Forelimb muscle (tissue), 1 donor: ENCODE data around the gene EIF3B. TPM values are rescaled to one million over a fixed set of nuclear protein-coding genes. Genes with fewer than 3 reads are reported as not detected.
"Not testable (repeated sequence)": the region's sequence is repeated elsewhere in the genome, so short reads cannot be mapped to it uniquely, and the experiment has no call there.

Experiments used
- DNase-seq: peaks from one replicate; pipeline ENCODE4 v3.0.0-alpha.2; 2013; ENCODE audit warnings: low read depth
- polyA plus RNA-seq: library from polyadenylated mRNA; unstranded; fragments of 120-200 nt; gene quantifications from one replicate; pipeline ENCODE4 v1.2.1, GENCODE V29; 2013; ENCODE audit not compliant: insufficient read length

The EIF3B gene
- polyA plus RNA-seq, 1 donor = 90.2 TPM

DNA sequence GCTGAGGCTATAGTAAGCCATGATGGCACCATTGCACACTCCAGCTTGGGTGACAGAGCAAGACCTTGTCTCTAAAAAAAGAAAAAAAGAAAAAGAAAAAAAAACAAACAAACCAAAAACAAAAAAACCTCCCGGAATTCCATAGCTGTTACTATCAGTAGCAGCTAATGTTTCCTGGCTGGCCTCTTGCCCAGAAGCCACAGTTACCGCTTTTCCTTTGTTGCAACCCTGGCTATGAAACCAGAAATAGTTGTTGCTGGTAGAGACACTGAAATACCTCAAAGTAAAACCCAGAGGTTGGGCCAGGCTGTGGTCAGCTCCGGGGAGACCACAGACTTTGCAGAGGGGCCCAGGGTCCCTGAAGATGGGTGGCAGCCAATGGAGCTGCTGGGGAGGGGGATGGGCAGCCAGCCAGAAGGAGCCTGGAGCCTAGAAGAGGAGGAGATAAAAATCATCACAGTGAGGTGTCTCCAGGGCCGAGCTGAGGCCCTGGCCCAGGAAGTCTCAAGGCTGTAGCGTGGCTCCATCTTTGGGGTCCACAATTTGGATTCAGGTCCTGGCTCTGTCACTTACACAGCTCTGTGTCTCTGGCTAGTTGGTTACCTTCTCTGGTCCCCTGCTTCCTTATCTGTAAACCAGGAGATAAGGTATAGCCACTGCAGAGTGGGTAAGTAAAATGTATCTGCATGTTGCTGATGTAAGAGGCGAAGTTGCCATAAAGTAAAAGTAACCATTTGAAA lies 45.4 kb downstream of the EIF3B start:
- peak; percentile 44 for DNase-seq

DNA sequence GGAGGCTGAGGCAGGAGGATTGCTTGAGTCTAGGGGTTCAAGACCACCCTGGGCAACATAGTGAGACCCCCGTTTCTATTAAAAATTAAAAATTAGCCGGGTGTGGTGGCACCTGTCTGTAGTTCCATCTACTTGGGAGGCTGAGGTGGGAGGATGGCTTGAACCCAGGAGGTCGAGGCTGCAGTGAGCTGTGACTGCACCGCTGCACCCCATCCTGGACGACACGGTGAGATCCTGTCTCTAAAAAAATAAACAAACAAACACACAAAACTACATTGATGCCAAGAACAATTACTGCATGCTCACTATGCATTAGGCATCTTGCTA lies 48.0 kb downstream of the EIF3B start:
- no peak for DNase-seq

DNA sequence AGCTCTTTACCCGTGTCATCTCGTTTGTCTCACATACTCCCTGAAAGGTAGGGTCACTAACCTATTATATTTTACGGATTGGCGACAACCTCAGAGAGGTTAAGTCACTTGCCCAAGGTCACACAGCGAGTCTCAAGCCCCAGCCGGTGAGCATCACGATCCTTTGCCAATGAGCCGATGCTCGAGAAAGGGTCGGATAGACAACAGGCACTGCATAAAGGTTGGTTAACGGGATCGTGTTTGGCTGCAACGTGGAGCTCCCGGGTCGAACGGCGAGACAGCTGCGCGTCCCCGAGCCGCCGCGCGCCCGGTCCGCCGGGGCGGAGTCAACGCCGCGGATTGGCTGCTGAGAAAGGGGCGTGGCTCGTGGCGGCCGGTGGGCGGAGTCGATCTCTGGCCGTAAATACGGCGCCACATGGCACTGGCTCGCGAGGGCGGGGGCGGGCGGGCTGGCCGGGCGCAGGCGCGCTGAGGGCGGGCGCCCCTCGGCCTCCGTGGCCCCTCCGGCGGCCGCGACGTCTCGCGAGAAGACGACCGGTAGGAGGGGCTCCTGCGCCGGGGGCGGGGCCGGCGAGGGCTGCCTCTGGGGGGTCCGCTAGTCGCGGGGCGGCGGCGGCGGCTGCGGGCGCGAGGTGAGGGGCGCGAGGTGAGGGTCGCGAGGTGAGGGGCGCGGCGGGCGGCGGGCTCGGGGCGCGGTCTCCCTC lies 48.5 kb downstream of the EIF3B start, which contains the start of gene CHST12:
TSS of gene CHST12 (plus strand) at position 598 of the 704 bp plus-strand sequence. CDS start 29,029 bp downstream, outside the sequence.
- DNase-seq = peak; percentile 73

DNA sequence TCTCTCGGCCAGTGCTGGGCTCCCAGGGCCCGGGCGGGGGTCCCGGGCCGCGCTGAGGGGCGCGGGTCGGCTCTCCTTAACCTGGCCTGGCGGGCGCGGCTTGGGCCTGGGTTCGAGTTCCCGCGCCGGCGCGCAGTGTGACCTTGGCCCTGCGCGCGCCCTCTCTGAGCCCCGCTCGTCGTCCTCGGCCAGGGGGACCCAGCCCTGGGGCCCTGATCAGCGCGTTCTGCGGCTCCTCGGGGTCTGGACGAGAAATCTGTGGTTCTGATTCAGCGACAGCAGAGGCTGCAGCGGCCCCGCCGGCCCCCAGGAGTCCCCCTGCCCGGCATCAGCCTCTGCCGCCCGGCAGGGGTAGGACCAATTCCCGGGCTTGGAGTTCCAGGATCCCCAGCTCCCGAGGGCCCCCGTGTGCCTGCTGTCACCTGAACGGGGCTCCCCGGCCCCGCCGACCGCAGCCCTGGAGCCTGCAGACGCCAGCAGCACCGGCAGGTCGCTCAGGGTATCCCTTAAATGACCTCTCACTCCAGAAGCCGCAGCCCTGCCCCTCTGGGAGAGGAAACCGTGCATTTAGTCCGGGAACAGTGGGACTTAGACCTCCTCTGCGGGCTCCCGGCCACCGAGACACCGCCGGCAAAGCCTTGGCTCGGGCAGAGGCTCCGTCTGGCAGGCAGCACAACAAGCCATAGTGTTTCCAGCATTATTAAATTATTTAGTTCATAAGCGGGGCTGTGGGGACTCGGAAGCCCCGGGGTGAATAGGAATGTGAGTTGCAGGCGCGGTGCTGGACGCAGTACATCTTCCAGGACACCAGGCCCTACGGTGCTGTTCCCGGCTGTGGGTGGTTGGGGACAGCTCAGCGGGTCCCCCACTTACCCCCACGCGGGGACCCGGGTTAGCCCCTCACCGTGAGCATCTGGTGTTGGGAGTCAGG lies 49.4 kb downstream of the EIF3B start:
- DNase-seq = no peak

DNA sequence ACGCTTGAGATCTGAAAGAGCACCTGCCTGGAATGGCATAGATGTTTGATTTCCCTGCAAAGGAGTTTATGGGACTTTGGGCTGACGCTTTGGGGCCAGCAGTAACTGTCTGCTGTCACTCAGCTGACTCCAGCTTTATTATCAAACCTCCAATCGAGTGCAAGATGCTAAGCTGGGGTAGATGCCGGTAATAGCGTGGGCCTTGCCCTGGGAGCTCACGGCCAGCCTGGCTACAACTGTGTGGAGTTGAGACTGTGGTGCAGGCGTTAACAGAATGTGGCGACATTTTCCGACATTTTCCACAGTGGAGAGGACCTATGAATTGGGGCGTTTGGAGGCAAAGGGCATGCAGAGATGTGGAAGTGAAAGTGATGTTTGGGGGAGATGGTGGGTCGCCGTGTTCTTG lies 50.1 kb downstream of the EIF3B start:
- DNase-seq = no peak

DNA sequence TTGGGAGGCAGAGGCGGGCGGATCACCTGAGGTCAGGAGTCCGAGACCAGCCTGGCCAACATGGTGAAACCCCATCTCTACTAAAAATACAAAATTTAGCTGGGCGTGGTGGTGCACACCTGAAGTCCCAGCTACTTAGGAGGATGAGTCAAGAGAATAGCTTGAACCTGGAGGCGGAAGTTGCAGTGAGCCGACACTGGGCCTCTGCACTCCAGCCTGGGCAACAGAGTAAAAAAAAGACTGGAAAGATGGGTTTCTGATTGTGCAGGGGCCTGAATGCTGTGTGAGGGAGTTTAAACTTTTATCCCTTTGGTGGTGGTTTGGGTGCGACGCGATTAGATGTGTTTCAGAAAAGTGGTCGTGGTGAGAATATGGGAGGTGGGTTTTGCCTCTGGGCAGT lies 50.6 kb downstream of the EIF3B start:
- DNase-seq = no peak

DNA sequence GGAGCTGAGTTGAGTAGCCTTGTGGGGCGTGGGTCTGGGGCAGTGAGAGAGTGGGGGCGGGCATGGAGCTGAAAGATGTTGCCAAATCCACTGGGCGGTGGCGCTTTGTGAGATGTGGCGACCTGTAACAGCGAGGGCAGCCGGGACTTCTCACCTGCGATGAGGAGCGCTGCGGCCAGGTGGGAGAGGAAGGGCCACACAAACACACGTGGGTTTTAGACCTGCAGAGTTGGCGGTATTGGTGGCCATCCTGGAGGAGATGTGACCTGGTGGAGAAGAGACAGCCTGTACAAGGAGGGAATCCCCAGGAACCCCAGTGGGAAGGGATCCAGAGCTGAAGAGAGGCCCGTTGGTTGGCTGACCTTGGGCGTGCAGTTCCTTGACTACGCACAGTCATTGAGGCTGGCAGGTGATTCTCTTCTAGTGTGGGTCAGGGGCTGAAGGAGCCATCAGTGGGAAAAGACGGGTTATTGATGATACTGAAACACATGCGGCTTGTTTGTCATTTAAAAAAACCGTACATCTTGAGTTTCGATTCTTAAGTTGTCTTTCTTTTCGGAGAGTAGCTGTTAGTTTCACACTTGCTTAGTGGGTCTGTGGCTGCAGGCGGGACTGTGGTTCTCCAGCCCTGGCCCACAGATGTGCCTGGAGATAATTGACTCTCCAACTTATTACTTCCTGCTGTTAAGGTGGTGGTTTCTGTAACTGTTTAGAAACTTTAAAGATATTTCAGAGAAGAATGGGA lies 51.1 kb downstream of the EIF3B start:
- no peak for DNase-seq

DNA sequence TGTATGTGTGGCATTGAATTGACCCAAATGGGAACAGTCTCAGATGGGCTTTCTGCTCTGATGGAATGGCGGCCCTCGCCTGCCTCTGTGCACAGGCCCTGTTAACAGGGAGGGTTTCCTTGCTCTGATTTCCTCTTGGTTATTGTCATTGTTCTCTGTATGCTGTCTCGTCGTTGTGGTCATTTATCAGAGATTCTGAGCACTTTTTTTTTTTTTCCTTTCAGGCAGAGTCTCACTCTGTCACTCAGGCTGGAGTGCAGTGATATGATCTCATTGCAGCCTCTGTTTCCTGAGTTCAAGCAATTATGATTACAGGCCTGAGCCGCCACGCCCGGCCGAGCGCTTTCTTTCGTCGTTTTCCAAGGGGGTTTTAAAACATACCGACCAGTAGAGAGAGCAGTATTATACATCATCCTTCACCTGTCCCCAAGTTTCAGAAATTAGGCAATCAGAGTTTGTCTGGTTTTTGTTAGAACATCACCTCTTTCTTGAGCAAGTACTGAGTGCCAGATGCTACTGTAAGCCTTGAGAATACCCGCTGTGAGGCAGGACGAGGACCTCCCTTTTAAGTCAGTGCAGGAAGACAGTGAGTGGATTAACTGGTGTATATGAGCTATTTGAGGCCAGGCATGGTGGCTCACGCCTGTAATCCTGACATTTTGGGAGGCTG lies 55.3 kb downstream of the EIF3B start:
- DNase-seq = no peak

DNA sequence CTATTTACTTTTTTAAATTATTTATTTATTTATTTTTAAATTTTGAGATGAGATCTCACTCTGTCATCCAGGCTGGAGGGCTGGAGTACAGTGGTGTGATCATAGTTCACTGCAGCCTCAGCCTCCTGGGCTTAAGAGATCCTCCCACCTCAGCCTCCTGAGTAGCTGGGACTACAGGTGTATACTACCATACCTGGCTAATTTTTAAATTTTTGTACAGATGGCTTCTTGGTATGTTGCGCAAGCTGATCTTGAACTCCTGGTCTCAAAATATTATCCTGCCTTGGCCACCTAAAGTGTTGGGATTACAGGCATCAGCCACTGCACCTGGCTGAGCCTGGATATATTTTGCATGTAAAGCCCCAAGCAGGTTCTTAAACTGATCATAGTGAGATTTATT lies 56.4 kb downstream of the EIF3B start:
- no peak for DNase-seq

DNA sequence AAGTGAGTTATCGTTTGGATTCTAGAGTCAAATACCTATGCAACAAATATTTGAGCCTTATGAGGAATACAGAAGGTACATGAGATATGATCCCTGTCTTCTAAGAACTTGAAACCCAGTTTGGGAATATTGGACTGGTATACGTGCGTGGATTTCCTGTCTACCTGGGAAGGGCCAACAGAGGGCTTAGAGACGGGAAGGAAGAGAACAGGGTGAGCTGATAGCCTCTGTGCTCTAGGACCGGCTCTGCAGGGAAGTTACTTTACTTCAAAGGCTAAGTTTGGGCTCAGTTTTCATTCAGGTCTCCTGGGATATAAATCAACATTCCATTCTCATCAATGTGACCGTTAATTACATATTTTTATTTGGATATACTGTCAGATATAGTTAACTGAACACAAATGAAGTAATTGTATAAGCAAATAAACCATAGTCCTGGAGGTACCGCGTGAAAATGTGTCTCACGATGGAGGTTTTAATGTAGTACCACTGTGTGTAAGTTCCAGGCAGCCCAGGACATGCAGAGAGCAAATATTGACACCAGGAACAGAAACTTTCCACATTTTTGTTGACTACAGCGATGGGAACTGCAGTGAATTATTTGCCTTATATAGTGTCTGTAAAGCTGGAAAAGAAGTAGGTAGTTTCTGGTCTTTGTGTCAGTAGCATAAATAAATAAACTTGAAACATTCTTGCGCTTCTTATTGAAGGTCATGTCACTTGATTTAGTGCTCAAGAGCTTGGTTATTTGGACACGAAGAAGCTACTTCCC lies 57.4 kb downstream of the EIF3B start:
- DNase-seq = no peak

DNA sequence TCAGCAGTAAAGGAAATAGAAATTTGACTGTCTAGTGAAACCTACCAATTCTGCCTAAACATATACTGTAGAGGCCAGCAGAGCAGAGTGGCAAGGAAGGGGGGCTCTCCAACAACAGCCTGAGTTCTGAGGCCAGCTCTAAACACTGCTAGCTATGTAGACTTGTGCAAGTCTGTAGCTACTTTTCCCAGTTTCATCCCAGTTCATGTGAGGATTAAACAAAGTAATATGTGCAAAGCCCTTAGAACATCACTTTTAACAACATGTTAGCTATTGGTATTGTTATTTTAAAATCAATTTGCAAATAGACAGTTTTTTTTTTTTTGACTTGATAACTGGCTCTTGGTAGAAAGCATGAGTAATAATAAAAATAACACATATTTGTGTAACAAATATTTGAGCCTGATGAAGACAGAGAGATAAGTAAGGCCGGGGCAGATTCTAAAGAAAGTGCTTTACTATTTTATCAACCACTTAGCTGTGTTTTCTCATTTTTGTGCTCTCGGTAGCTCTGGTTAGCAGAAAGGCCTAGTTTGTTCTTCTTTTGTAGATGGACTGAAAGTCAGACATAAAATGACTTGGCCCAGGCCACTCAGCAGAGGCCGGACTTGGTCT lies 58.1 kb downstream of the EIF3B start:
- no peak for DNase-seq

DNA sequence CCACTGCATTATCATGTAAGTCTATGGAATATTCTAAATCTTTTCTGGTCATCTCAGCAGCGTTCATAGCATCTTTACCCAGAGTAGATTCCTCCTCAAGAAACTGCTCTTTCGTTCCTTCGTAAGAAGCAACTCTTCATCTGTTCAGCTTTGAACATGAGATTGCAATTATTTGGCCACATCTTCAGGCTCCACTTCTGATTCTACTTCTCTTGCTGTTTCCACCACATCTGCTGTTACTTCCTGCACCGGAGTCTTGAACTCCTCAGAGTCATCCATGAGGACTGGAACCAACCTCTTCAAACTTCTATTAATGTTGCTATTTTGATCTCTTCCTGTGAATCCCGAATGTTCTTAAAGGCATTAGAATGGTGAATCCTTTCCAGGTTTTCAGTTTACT lies 61.4 kb downstream of the EIF3B start:
- no peak for DNase-seq

DNA sequence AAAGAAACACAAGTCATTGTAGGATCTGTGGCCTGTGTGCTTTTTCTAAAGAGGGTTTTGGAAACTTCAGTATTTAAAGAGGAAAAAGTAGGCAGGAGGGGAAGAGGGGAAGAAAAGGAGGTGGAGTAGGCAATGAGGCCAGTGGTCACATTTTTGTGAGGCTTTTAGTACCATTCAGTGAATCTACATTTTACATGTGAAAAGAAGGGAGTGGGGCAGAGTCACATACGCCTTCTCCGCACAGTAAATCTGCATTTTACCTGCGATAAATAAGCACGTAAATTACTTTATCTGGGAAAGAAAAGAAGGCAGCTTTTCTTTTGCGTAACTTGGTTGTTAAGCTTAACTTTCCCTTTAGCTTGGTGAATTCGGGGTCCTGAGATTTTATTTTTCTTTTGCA lies 62.0 kb downstream of the EIF3B start:
- no peak for DNase-seq

DNA sequence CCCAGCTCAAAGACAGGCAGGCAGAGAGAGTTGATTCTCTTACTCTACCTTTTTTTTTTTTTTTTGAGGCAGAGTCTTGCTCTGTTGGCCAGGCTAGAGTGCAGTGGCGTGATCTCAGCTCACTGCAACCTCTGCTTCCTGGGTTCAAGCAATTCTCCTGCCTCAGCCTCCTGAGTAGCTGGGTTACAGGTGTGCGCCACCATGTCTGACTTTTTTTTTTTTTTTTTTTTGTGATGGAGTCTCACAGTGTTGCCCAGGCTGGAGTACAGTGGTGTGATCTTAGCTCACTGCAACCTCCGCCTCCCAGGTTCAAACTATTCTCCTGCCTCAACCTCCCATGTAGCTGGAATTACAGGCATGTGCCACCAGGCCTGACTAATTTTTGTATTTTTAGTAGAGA lies 62.6 kb downstream of the EIF3B start:
- DNase-seq = not testable (repeated sequence)

DNA sequence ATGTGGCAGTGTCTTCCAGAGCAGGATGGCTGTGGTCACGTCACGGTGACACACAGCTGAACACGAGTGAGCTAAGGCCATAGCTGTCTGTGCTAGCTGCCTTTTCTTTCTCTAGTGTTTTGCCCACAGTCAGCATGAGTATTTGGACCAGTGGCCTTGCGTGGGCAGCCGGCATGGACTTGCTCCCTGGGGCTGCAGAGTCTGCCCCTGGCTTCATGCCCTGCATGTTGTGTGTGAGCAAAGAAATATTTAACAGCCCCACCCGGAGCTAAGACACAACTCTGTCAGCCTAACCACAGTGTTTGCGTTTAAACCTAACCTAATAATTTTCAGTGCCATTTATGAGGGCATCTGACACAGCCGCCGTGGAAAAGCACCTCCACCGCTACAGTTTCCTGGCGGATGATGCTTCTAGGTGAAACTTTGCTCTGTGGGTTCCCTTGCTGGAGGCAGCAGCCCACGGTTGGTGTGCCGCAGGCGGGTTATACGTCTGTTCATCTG lies 63.4 kb downstream of the EIF3B start:
- DNase-seq = no peak

DNA sequence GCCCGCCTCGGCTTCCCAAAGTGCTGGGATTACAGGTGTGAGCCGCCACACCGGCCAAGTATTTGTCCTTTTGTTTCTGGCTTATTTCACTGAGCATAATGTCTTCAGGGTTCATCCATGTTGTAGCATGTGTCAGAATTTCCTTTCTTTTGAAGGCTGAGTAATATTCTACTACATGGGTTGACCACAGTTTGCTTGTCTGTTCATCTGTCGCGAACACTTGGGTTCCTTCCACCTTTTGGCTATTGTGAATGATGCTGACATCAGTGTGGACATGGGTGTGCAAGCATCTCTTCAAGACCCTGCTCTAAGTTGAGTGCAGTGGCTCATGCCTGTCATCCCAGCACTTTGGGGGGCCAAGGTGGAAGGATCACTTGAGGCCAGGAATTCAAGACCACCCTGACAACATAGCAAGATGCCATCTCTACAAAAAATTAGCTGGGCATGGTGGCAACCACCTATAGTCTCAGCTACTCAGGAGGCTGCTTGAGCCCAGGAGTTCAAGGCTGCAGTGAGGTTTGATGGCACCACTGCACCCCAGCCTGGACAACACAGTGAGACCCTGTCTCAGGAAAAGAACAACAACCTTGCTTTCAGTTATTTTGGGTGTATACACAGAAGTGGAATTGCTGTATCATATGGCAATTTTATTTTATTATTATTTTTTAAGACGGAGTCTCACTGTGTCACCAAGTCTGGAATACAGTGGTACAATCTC lies 65.7 kb downstream of the EIF3B start:
- DNase-seq = no peak

DNA sequence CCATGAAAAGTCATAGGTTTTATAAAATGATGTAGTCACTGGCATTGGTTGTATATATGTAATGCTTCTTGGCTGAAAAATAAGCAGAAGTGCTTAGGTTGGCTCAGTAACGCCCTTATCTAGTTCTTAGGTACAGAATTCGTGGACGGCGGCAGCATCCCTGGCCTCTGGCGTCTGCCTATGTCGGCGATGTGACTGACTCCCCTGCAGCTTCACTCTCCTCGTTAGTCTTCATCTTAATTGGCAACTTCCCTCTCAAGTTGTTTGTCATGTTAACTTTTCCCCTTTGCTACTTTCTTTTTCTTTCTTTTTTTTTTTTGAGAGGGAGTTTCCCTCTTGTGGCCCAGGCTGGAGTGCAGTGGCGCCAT lies 67.3 kb downstream of the EIF3B start:
- DNase-seq = no peak

DNA sequence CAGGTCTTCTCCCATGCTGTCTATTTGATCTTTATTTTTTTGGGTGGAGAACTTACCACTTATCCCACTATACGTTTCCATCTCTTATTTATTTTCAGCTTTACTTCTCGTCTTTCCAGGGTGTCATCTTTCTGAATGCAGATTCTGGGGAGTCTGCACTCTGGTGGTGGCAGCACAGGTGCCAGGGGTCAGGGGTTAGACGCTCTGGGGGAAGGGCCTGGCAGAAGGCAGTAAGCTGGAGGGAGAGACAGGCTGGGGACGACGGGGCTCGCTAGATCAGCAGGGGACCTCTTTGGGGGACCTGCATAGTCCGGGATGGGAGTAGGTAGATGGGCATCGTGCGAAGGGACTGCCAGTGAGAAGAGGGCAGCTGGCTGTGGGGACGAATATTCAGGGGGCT lies 71.1 kb downstream of the EIF3B start:
- DNase-seq = no peak
